GM23248 (cell line): ENCODE data around the gene SNX4.

Experiments used
- EZH2 ChIP-seq: fragments of 200-600 bp; sonication (generic); IDR thresholded peaks from 2 replicates; pipeline ENCODE4 v1.6.1; 2018; ENCODE audit warnings: antibody characterized with exemption, mild to moderate bottlenecking; ENCODE audit not compliant: insufficient read depth, poor library complexity, severe bottlenecking
- EZH2phosphoT487 ChIP-seq: fragments of 200-600 bp; sonication (generic); IDR thresholded peaks from 2 replicates; pipeline ENCODE4 v1.6.1; 2018; ENCODE audit warnings: antibody characterized with exemption, moderate library complexity, mild to moderate bottlenecking, low read depth; ENCODE audit not compliant: insufficient read depth

GRCh38 chr3:125478326-125478725 is 41.7 kb downstream of the SNX4 start:
- no peak for TF ChIP-seq EZH2
- no peak for TF ChIP-seq EZH2phosphoT487
